Muscle of leg (tissue), 11 donors: ENCODE data around the gene TMEM223. TPM values are rescaled to one million over a fixed set of nuclear protein-coding genes. Genes with fewer than 3 reads are reported as not detected.
"Not testable (repeated sequence)": the region's sequence is repeated elsewhere in the genome, so short reads cannot be mapped to it uniquely, and the experiment has no call there.

ENCODE experiments used
- DNase-seq: peaks from one replicate; pipeline ENCODE4 v3.0.0; 2013
- H3K27ac ChIP-seq: one replicate; pipeline ENCODE4 v1.5.1; 2013; ENCODE audit warnings: mild to moderate bottlenecking, low read length, control low read depth
- H3K27me3 ChIP-seq: one replicate; pipeline ENCODE4 v1.6.1; 2013; ENCODE audit warnings: low read length; ENCODE audit not compliant: control insufficient read depth, insufficient read depth
- H3K36me3 ChIP-seq: one replicate; pipeline ENCODE4 v1.6.1; 2013; ENCODE audit warnings: low read length; ENCODE audit not compliant: control insufficient read depth, insufficient read depth
- H3K4me1 ChIP-seq: one replicate; pipeline ENCODE4 v1.6.1; 2013; ENCODE audit warnings: low read length; ENCODE audit not compliant: control insufficient read depth, insufficient read depth
- H3K4me3 ChIP-seq: one replicate; pipeline ENCODE4 v1.5.1; 2013; ENCODE audit warnings: low read length, control low read depth
- H3K9me3 ChIP-seq: replicated peaks from 2 replicates; pipeline ENCODE4 v1.6.1; 2013; ENCODE audit warnings: low read depth, low read length; ENCODE audit not compliant: control insufficient read depth
- WGBS: methylation state at CpG from one replicate; pipeline ENCODE4 v1.1.5; 2013; ENCODE audit warnings: missing lambda C conversion rate; ENCODE audit not compliant: insufficient coverage; 5-methylcytosine and 5-hydroxymethylcytosine counted together
- polyA plus RNA-seq, 8 donors: library from polyadenylated mRNA; unstranded; fragments of 120-200 nt; gene quantifications; one replicate each; pipeline versions ENCODE4 v1.2.1 to v1.2.3, GENCODE V29; 2013; ENCODE audit warnings: inconsistent platforms in 1 of 8, low replicate concordance in 1 of 8; ENCODE audit not compliant: insufficient read length in 8 of 8, insufficient read depth in 1 of 8
- total RNA-seq: library from RNA; stranded (reverse); fragments of 120-200 nt; gene quantifications from one replicate; pipeline ENCODE4 v1.2.4, GENCODE V29; 2013

The TMEM223 gene
- total and polyA plus RNA-seq, 9 donors: 15.3 to 19.0 (median 16.5) TPM

GRCh38 chr11:62786318-62787004 lies 5.3 kb downstream of the TMEM223 start:
- Histone ChIP-seq H3K36me3 (peaks cover 36% of the 10 kb centered on the region), H3K27ac (peak overlapping the region; percentile 93), H3K9me3 (no peaks in the 10 kb centered on the region), H3K4me1 (peaks cover 27% of the 10 kb centered on the region), H3K4me3 (peak overlapping the region; percentile 88), H3K27me3 (no peaks in the 10 kb centered on the region)
- WGBS: under 1% methylated on average over 50 of the region's 51 CpGs
- DNase-seq: peak; percentile 95

DNA sequence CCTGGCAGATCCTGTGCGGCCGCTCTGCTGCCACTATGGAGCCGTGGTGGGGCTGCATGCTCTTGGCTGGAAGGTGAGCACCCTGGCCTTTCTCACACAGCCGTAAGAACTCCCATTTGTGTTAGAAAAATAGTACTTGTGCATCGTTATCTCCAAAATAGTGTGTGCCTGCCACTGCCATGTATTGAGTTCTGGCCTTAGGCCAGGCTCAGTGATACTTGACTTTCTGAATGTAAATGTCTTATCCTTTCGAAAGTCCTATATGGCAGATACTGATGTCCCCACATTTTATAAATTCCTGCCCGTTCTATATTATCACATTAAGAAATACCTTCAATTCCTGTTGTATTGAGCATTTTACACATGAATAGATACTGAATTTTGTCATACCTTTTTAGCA lies 9.1 kb downstream of the TMEM223 start:
- no peak overlapping the region for H3K4me3 ChIP-seq
- DNase-seq: no peak
- H3K9me3 ChIP-seq: no peaks in the 10 kb centered on the region
- peaks cover 6% of the 10 kb centered on the region for H3K4me1 ChIP-seq
- peaks cover 29% of the 10 kb centered on the region for H3K36me3 ChIP-seq
- WGBS: 100% methylated on average over 4 of the region's 7 CpGs
- no peaks in the 10 kb centered on the region for H3K27me3 ChIP-seq
- no peak overlapping the region for H3K27ac ChIP-seq

- no peak overlapping the region for H3K4me3 ChIP-seq
- H3K4me1 ChIP-seq: no peaks in the 10 kb centered on the region
- no peak for DNase-seq
- H3K27ac ChIP-seq: no peak overlapping the region
- 81% methylated on average over 3 of the region's 3 CpGs for WGBS
- peaks cover 46% of the 10 kb centered on the region for H3K36me3 ChIP-seq
- no peaks in the 10 kb centered on the region for H3K9me3 ChIP-seq
- no peaks in the 10 kb centered on the region for H3K27me3 ChIP-seq
Measured at GRCh38 chr11:62778441-62778840, 13.4 kb downstream of the TMEM223 start.

- Histone ChIP-seq H3K4me1 (no peaks in the 10 kb centered on the region), H3K4me3 (no peak overlapping the region), H3K27ac (no peak overlapping the region), H3K27me3 (no peaks in the 10 kb centered on the region), H3K36me3 (peaks cover 42% of the 10 kb centered on the region), H3K9me3 (no peaks in the 10 kb centered on the region)
- DNase-seq: no peak
- 100% methylated on average over 1 of the region's 2 CpGs for WGBS
Measured at GRCh38 chr11:62777389-62777788, 14.4 kb downstream of the TMEM223 start.

DNA sequence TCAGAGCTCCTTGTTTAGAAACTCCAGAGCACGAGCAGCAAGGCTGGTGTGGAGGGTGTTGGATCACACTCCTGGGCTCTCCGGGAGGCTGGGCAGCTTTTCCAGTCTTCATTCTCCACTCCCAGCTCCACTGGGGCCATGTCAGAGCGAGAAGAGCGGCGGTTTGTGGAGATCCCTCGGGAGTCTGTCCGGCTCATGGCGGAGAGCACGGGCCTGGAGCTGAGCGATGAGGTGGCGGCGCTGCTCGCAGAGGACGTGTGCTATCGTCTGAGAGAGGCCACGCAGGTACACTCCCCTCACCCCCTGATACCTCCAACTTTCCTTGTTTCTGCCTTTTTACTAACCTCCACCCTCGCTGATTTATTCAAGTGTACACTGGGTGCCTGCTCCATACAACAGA lies 16.2 kb downstream of the TMEM223 start:
- Histone ChIP-seq H3K27ac (no peak overlapping the region), H3K36me3 (peaks cover 34% of the 10 kb centered on the region), H3K9me3 (no peaks in the 10 kb centered on the region), H3K4me3 (no peak overlapping the region), H3K4me1 (peaks cover 8% of the 10 kb centered on the region), H3K27me3 (no peaks in the 10 kb centered on the region)
- DNase-seq: no peak
- 90% methylated on average over 16 of the region's 17 CpGs for WGBS

DNA sequence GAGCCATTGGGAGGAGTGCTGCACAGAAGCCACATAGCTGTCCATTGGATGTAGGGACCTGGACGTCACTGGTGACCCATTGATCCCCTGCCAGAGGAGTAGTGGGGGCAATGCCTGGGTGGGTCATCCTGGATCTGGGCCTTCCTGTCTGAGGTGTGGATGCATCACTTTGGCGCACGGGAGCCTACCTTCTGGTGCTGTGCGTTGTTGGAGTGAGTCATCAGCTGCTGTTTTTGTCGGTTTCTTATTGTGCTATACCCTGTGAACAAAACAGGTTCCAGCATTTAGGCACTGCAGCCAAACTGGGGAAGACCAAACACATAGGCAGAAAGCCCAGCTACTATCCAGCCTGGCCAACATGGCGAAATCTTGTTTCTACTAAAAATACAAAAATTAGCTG lies 17.4 kb downstream of the TMEM223 start:
- Histone ChIP-seq H3K27me3 (no peaks in the 10 kb centered on the region), H3K4me1 (peaks cover 20% of the 10 kb centered on the region), H3K27ac (no peak overlapping the region), H3K9me3 (no peaks in the 10 kb centered on the region), H3K4me3 (no peak overlapping the region), H3K36me3 (peaks cover 32% of the 10 kb centered on the region)
- DNase-seq: no peak
- WGBS: 92% methylated on average over 5 of the region's 6 CpGs

DNA sequence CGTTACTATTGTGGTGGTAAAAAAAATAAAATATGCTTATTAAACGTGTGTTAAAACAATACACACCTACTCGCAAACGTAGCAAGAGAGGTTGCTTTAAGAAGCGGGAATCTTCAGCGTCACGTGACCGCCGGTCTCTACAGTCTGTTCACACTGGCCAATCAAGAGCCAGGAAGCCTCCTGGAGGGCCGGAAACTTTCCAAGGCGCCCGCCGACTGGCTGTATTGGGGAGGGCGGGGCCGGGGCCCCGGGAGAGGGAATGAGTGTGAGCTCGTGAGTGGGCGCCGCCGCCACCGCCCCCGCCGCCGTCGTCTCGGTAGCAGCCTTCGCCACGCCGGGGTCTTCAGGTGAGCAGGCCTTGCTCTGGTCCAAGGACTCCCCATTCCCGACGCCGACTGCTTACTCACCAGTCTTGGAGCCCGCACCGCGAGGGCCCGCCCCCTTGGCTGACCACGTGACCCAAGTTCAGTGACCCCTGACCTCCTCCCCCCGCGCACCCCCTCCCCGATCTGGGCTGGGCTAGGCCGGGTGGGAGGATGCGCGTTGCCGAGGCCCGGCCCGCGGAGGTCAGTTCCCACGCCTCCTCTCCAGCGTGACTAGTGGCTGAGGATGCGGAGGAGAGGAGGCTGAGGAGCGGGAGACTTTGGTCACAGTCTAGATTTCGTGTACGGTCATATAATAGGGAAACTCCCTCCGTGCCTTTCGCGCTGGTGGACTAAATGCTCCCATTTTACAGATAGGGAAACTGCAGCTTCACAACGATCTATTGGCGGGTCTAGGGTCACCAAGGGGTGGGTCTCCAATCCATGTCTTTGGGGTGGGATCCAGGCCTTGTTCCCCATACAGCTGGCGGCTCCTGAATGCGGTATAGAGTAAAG lies 20.4 kb downstream of the TMEM223 start, which contains the start of gene TAF6L:
TSS of gene TAF6L (plus strand) at position 253 of the 878 bp plus-strand sequence. CDS start 4,388 bp downstream, outside the sequence.
- Histone ChIP-seq H3K36me3 (peaks cover 31% of the 10 kb centered on the region), H3K4me3 (peak within 1 kb of the TSS; percentile 90), H3K27ac (peak within 1 kb of the TSS; percentile 98), H3K27me3 (no peaks in the 10 kb centered on the region), H3K4me1 (peaks cover 20% of the 10 kb centered on the region), H3K9me3 (no peaks in the 10 kb centered on the region)
- under 1% methylated on average over 42 of the region's 60 CpGs for WGBS
- DNase-seq: peak; percentile 99

DNA sequence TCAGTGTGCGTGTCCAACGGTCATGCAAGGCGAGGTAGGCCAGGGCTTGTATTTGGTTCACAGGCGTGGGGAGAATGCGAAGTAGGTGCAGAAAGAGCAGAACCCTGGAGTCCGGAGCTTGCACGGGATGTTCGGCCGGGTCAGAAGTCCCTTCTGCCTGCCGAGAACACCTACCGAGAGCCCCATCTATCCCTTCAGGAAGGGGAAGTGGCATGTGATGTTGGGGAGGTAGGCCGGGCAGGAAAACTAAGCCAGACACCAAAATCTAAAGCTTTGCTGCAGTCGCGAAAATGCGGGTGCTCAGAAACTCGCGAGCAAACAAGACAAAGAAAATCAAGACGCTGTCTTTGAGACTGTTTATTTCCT lies 21.0 kb downstream of the TMEM223 start:
- 0% methylated on average over 3 of the region's 18 CpGs for WGBS
- no peak for DNase-seq

DNA sequence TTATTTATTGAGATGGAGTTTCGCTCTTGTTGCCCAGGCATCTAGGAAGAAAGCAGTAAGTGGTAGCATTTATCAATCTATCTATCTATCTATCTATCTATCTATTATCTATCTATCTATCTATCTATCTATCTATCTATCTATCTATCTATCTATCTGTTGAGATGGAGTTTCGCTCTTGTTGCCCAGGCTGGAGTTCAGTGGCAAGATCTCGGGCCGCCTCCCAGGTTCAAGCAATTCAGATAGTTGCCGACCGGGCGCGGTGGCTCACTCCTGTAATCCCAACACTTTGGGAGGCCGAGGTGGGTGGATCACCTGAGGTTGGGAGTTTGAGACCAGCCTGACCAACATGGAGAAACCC lies 31.0 kb downstream of the TMEM223 start:
- not testable (repeated sequence) for DNase-seq, H3K27ac ChIP-seq, H3K9me3 ChIP-seq, H3K27me3 ChIP-seq
- WGBS: no CpG with 5 or more reads among the region's 9 CpGs
- Histone ChIP-seq H3K36me3 (peaks cover 19% of the 10 kb centered on the region), H3K4me1 (peaks cover 15% of the 10 kb centered on the region), H3K4me3 (peak overlapping the region; percentile 93)

More for the DNA sequence above, 21.0 kb downstream of the TMEM223 start:
- H3K27me3 ChIP-seq: no peaks in the 10 kb centered on the region
- H3K9me3 ChIP-seq: no peaks in the 10 kb centered on the region
- peaks cover 20% of the 10 kb centered on the region for H3K4me1 ChIP-seq
- H3K27ac ChIP-seq: peak overlapping the region; percentile 98
- peak overlapping the region; percentile 90 for H3K4me3 ChIP-seq
- H3K36me3 ChIP-seq: peaks cover 30% of the 10 kb centered on the region
